ENCODE measurements around the gene NOS3.

Gene NOS3

GRCh38 chr7:150965273-150965830 is 25.5 kb upstream of the NOS3 start:
- DNase-seq, result no peak

DNA sequence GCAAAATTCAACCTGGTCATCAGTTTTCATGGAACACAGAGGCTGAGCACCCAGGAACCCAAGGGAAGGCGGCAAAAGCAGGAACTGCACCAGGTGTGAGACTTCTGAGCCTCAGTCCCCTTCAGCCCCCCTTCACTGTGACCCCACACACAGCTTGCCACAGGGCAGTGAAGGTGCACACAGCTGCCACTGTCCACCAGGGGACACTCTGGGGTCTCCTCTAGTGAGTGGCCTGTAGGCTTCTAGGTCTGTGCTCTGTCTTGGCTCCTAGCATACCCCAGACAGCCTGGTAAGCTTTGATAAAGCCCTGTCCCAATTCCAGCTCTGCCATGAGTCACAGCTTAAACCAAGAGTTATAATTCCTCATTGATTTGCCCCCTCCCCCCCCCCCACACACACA is 24.8 kb upstream of the NOS3 start:
- no peak for DNase-seq

DNA sequence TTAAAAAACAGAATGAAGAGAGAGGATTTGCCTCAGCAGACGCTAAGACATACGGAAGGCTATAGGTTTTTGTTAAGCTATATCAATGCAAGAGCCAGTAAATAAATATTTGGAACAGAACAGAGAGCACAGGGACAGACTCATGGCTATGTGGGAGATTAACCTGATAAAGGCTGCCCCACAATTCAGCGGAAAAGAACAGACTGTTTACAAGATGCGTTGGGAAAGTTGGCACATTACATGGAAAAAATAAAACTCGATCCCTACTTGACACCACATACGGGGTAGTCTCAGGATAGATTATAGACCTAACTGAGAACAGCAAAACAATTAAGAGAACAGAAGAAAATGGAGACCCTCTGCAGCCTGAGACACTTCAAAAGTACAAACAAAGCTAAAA is 23.5 kb upstream of the NOS3 start:
- no peak for DNase-seq

- no peak for DNase-seq
These were observed 22.6 kb upstream of the NOS3 start for GRCh38 chr7:150968056-150968733.

GRCh38 chr7:150968734-150969372 is 22.0 kb upstream of the NOS3 start:
- DNase-seq, result no peak

GRCh38 chr7:150969475-150969874 is 21.3 kb upstream of the NOS3 start:
- no peak for DNase-seq

GRCh38 chr7:150970424-150970823 is 20.4 kb upstream of the NOS3 start:
- DNase-seq, result no peak

DNA sequence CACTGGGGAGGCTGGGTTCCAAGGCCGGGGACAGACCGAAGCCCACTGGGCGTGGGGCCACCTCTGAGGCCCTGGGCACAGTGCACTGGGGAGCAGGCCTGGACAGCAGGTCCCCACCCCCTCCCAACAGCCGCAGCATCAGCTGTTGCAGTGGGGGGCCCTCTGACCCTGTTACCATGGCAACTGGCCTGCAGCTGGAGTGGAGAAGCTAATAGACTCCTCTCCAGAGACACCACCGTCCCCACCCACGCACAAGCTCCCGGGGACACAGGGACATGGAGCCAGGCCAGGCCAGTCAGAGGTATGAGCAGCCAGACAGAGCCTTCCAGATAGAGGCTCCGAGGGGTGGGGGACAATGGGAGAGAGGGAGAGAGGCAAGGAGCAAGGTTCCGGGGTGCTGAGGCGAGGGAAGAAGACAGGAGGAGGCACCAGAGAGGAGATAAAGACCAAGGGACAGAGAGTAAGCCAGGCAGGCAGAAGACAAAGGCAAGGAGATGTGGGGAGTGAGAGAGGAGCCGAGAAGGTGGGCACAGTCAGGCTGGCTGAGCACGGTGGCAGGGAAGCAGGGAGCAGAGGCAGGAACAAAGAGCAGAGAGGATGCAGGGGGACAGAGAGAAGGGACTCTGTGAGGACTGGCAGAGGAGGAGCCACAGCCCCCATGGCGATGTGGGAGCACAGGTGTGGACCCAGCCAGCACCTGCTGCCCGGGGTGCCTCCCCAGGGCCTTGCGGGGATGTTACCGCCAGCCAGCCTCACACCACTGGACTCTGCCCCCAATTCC is 19.4 kb upstream of the NOS3 start:
- DNase-seq, result no peak

- no peak for DNase-seq
These were observed 18.8 kb upstream of the NOS3 start for GRCh38 chr7:150972023-150972468.

- DNase-seq, result no peak
These were observed 18.1 kb upstream of the NOS3 start for GRCh38 chr7:150972741-150973140.

GRCh38 chr7:150973571-150974451 is 17.0 kb upstream of the NOS3 start:
- no peak for DNase-seq

GRCh38 chr7:150974468-150975391 is 16.1 kb upstream of the NOS3 start:
- no peak for DNase-seq

DNA sequence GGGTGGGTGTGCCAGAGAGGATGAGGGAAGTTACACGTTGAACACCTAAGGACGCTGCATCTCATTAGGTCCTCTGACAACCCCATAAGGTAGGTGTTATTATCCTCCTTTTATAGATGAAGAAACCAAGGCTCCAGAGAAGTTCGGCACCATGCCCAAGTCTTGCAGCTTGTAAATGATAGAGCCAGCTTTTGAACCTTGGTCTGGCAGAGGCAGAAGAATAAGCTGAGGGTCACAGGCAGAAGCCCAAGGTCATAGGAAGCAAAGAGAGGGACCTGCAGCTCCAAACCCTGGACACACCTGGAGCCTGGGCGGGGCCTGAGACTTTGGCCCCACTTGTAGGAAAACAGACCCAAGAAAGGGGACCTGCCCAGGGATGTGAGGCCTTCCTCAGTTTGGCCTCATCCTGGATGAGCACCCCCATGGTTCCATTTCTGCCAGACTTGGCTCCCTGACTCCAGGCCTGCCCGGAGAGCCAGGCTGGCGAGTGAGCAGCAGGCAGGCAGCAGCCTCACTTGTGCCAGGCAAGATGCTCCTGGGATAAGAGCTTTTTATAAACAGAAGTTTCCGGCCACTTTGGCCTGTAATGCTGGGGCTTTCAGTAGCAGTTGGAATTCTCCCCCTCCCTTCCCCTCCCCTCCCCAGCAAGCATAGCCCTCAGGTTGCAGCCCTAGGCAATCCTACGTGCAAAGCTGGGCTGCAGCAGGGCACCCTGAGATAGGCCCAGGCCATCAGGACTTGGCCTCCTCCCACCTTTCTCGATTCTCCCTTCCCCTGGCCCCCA is 15.1 kb upstream of the NOS3 start:
- no peak for DNase-seq

DNA sequence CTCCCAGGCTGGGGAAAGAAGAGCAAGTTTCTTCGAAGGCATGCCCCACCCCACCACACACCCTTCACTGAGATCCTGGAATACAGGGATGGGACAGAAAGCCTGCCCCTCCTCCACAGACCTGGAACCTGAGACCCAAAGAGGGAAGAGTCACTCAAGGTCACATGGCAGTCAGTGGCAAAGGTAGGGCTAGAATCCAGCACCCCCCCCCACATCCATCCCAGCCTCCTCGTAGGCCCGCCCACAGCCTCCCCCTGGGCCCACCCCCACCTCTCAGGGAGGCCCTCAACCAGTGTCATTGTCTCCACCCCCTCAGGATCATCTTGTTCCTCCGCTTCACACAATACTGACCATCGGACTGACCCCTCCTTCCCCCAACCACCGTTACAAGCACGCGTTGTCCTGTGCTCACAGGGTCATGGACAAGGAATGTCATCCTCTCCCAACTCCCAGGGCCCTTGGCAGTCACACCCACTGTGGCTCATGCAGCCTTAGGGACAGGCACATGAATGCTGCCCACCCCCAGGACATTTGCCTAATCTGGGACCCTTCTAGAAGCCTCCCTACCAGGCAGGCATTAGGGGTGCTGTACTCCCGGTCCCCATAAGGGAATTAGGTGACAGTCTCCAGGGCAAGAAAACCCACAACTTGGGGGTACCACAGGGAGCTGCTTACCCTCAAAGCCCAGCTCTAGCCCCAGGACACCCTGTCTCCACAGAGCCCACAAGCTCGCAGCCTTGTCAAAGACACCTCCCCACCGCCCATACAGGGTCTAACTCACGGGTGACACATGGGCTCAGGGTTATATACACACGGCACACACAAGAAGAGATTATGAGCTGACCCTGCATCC is 14.1 kb upstream of the NOS3 start:
- DNase-seq, result no peak

DNA sequence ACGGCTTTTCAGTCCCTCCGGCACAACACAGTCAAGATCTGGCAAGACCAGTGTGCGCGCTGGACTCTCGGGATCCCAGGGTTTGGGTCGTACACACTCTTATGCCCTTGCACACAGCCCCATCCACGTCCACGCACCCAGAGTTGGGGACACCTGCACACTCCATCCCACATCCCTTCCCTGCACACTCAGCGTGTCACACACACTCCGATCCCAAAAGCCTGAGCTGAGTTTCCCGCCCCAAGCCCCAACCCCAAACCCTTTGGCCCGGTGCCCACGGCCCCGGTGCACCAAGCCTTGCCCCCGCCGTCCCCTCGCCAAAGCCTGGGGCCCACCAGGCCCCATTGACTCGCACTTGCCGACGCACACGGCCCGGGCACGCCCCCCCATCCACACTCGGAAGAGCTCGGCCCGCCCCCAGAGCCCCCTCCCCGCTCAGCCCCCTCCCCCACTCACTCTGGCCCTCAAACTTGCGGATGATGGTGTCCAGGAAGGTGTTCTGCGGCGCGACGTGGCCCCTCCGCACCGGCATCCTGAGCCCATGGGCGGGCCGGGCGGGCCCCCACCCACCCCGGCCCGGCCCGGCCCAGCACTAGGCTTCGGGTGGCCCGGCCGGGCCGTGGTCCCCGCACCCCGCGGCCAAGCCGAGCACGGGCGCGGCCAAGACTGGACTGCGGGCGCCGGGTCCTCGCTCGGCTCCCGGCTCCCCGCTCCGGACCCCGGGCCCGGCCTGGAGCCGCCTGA is 13.3 kb upstream of the NOS3 start:
- no peak for DNase-seq

- DNase-seq, result no peak
These were observed 12.6 kb upstream of the NOS3 start, which contains the start of gene KCNH2 for GRCh38 chr7:150978126-150978789. Gene KCNH2 (minus strand): TSS chr7:150978321. CDS start chr7:150977913, 408 bp downstream.

- no peak for DNase-seq
These were observed 11.0 kb upstream of the NOS3 start for GRCh38 chr7:150979713-150980390.

DNA sequence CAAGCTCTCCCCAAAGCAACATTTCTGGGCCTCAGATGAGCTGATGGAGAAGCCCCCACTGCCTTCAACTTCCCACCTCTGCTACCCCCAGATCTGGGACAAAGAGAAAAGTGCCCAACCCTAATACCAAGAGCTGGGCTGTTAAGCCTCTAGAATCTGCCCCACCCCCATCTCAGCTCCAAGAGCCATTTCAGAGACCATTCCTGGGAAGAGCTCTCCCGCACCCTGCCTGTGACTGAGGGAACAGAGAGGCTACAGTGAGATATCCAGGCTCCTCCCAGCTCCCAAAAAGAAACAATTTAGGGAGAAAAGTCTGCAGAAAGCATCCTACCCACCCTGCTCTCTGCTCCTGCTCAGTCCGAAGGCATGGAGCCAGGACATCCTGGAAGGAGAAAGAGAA is 10.2 kb upstream of the NOS3 start:
- no peak for DNase-seq

Data from fibroblast of skin of right biceps (primary cell).